ENCODE results near the gene EMID1.
"Not testable (repeated sequence)": the region's sequence is repeated elsewhere in the genome, so short reads cannot be mapped to it uniquely, and the experiment has no call there.

Gene EMID1

GRCh38 chr22:29211466-29211865, 5.8 kb downstream of the EMID1 start:
- no peak for DNase-seq

GRCh38 chr22:29212743-29213142, 7.0 kb downstream of the EMID1 start:
- DNase-seq = no peak

GRCh38 chr22:29213493-29213892, 7.8 kb downstream of the EMID1 start:
- no peak for DNase-seq

GRCh38 chr22:29214232-29214631, 8.5 kb downstream of the EMID1 start:
- DNase-seq = no peak

- no peak for DNase-seq
Observed at GRCh38 chr22:29215012-29215860, 9.5 kb downstream of the EMID1 start.

- no peak for DNase-seq
Observed at GRCh38 chr22:29216011-29216872, 10.5 kb downstream of the EMID1 start.

GRCh38 chr22:29216873-29217666, 11.4 kb downstream of the EMID1 start:
- DNase-seq = no peak

GRCh38 chr22:29217827-29218757, 12.4 kb downstream of the EMID1 start:
- DNase-seq = no peak

- no peak for DNase-seq
Observed at GRCh38 chr22:29218758-29219408, 13.2 kb downstream of the EMID1 start.

- DNase-seq = not testable (repeated sequence)
Observed at GRCh38 chr22:29219409-29219782, 13.7 kb downstream of the EMID1 start.

GRCh38 chr22:29219881-29220670, 14.4 kb downstream of the EMID1 start:
- no peak for DNase-seq

GRCh38 chr22:29224121-29224858, 18.6 kb downstream of the EMID1 start:
- DNase-seq = no peak

GRCh38 chr22:29224859-29225410, 19.2 kb downstream of the EMID1 start:
- no peak for DNase-seq

- DNase-seq = peak in 1 of 2 experiments; percentile 45
Observed at GRCh38 chr22:29225422-29226090, 19.9 kb downstream of the EMID1 start.

GRCh38 chr22:29226351-29226981, 20.8 kb downstream of the EMID1 start:
- no peak for DNase-seq

- no peak for DNase-seq
Observed at GRCh38 chr22:29230972-29231875, 25.5 kb downstream of the EMID1 start.
